ENCODE data around the gene CELA3A.

Gene CELA3A

GRCh38 chr1:22048351-22049192, 47.1 kb downstream of the CELA3A start:
- DNase-seq (ENCODE audit: low read depth in 2 of 3, low spot score in 1 of 3): peak in 2 of 3 donors; percentile 36 to 55

- DNase-seq (ENCODE audit: low read depth in 2 of 3, low spot score in 1 of 3): no peak
Observed at GRCh38 chr1:22050330-22050729, 48.9 kb downstream of the CELA3A start.

- no peak for DNase-seq (ENCODE audit: low read depth in 2 of 3, low spot score in 1 of 3)
Observed at GRCh38 chr1:22051607-22052114, 50.2 kb downstream of the CELA3A start.

- DNase-seq (ENCODE audit: low read depth in 2 of 3, low spot score in 1 of 3): peak; percentile 96 to 98 (median 96)
Observed at GRCh38 chr1:22052115-22053016, 50.9 kb downstream of the CELA3A start, which contains the start of gene CDC42. CDC42 (plus strand) TSS chr1:22052709; CDS start chr1:22078479, 25,770 bp downstream.

DNA sequence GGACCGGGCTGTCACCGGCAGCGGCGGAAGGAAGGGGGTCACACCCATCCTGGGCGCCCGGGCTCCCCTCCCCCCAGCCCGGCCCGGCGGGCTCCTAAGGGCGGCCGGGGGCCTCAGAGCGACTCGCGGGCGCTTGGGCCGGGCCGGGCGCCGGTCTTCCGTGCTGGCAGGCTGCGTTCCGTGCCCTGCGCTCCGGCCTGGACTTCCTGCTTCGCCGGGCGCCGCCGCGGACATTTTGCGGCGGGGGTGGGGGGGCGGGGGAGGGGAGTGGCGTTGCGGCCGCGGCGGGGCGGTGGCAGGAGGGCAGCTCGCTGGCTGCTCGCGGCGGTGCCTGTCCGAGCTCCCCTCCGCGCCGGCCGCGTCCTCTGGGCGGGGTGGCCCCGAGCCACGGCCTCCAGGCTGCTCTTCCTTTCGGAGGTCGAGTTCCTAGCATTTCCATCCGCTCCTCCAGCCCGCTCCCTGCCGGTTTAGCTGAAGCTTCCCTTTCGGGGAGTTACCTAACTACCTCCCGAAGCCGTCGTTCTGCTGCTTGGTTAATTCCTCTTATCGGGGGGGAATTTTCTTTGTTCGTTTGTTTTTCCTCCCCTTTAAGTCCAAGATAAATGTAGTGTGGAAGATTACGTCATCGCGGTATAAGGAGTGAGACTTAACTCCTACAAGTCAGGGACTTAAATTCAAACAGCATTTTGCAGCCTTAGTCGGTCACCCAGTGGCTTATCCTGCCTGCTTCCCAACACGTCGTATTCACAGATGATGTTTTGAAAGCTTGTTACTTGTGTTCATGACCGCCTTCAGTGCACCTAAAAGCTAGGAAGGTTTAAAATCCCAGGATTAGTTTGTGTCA, 51.8 kb downstream of the CELA3A start:
- no peak for DNase-seq (ENCODE audit: low read depth in 2 of 3, low spot score in 1 of 3)

- DNase-seq (ENCODE audit: low read depth in 2 of 3, low spot score in 1 of 3): no peak
Observed at GRCh38 chr1:22053861-22054770, 52.7 kb downstream of the CELA3A start.

GRCh38 chr1:22055463-22055862, 54.0 kb downstream of the CELA3A start:
- DNase-seq (ENCODE audit: low read depth in 2 of 3, low spot score in 1 of 3): no peak

- DNase-seq (ENCODE audit: low read depth in 2 of 3, low spot score in 1 of 3): no peak
Observed at GRCh38 chr1:22056043-22056442, 54.6 kb downstream of the CELA3A start.

DNA sequence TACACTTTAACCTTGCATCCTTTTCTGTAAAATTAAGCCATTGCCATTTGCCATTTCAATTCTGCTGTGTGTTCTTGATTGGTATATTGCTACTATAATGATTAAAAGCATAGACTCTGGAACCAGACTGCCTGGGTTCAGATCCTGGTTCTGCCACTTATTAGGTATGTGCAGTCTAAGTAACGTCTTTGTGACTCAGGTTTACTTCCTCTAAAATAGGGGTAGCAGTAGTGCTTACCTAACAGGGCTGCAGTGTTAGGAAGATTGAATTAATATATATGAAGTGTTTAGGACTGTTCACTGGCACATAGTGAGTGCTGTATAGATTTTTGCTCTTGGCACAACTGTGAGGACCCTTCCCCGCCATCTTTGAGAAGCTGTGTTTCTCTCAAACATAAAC, 55.5 kb downstream of the CELA3A start:
- DNase-seq (ENCODE audit: low read depth in 2 of 3, low spot score in 1 of 3): no peak

DNA sequence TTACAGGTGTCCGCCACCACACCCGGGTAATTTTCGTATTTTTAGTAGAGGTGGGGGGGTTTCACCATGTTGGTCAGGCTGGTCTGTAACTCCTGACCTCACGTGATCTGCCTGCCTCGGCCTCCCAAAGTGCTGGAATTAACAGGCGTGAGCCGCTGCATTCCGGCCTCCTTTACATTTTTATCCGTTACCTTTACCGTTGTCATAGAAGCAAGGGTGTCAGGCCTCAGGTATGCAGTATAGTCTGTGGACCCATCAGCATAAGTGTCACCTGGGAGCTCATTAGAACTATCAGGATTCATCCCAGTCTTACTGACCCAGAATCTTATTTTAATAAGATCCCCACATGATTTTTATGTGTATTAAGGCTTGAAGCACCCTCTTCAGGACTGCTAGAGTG, 56.4 kb downstream of the CELA3A start:
- no peak for DNase-seq (ENCODE audit: low read depth in 2 of 3, low spot score in 1 of 3)

All from stimulated activated CD4-positive, alpha-beta T cell treated with anti-CD3 and anti-CD28 coated beads, Interleukin-12 subunit alpha, Interleukin-12 subunit beta, amount 100 ng/mL, for 48 hours (primary cell).